ENCODE measurements around the gene ZFP36L1.

DNA sequence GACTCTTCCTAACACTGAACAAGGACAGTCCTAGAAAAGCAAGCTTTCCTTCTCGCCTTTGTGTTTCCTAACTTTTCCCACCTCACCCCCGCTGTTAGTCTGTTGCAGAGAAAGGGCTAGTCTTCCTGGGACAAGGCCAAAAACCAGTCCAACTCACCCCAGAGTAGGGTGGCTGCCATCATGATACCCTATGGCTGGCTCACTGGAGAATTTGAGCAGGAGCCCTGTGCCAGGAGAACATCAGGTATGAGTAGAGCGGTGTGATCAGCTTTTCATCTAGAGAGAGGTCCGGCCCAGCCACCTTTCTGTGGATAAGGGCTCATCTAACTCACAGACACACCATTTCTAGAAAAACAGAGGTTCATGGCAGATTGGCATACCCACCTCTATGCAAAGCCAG, 16.7 kb upstream of the ZFP36L1 start:
- TF ChIP-seq, protein P1, sequence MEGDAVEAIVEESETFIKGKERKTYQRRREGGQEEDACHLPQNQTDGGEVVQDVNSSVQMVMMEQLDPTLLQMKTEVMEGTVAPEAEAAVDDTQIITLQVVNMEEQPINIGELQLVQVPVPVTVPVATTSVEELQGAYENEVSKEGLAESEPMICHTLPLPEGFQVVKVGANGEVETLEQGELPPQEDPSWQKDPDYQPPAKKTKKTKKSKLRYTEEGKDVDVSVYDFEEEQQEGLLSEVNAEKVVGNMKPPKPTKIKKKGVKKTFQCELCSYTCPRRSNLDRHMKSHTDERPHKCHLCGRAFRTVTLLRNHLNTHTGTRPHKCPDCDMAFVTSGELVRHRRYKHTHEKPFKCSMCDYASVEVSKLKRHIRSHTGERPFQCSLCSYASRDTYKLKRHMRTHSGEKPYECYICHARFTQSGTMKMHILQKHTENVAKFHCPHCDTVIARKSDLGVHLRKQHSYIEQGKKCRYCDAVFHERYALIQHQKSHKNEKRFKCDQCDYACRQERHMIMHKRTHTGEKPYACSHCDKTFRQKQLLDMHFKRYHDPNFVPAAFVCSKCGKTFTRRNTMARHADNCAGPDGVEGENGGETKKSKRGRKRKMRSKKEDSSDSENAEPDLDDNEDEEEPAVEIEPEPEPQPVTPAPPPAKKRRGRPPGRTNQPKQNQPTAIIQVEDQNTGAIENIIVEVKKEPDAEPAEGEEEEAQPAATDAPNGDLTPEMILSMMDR (conservative IDR thresholded peaks at IDR 0.05; ENCODE audit: low read depth, low read length), result no peak
- TF ChIP-seq EZH2 (IDR thresholded peaks at IDR 0.05; ENCODE audit: borderline replicate concordance, low read depth, low read length, poor library complexity, severe bottlenecking), result no peak
